Vagina (tissue), 2 donors: ENCODE results near the gene TIGD3.

ENCODE experiments used
- POLR2A ChIP-seq, 2 donors: fragments of 450-650 bp; IDR thresholded peaks; one replicate each; pipeline ENCODE4 v1.6.1; 2017; ENCODE audit warnings: antibody characterized with exemption in 2 of 2, mild to moderate bottlenecking in 2 of 2, moderate library complexity in 2 of 2
- POLR2AphosphoS5 ChIP-seq, 2 donors: sonication (generic); formaldehyde crosslinking; IDR thresholded peaks; one replicate each; pipeline ENCODE4 v1.9.0; 2017; ENCODE audit warnings: antibody characterized with exemption in 2 of 2, mild to moderate bottlenecking in 2 of 2, low read depth in 1 of 2; ENCODE audit not compliant: insufficient read depth in 1 of 2

- TF ChIP-seq POLR2AphosphoS5 (IDR thresholded peaks at IDR 0.05; ENCODE audit: insufficient read depth in 1 of 2, low read depth in 1 of 2) = peak in 1 of 2 donors; percentile 80
- no peak for TF ChIP-seq POLR2A (IDR thresholded peaks at IDR 0.05)
These were observed 32.6 kb upstream of the TIGD3 start for GRCh38 chr11:65321828-65322485.
